Left colon (tissue), 2 donors: ENCODE results near the gene ZNF576. TPM values are rescaled to one million over a fixed set of nuclear protein-coding genes. Genes with fewer than 3 reads are reported as not detected.
"Not testable (repeated sequence)": the region's sequence is repeated elsewhere in the genome, so short reads cannot be mapped to it uniquely, and the experiment has no call there.

Source experiments
- ATAC-seq: fragments of 200-7000 bp; cut with Tn5 transposase; one replicate; pipeline ENCODE4 v1.9.1; 2020; ENCODE audit warnings: mild to moderate bottlenecking, moderate library complexity
- DNase-seq, 2 donors: peaks; one replicate each; pipeline ENCODE4 v3.0.0-alpha.2; 2020
- intact Hi-C, 2 donors: fragments of 100-400 bp; cut with DNase I in 1 of 2; cut with micrococcal nuclease in 1 of 2; formaldehyde crosslinking; loops; one replicate each; pipeline versions ENCODE4 v1.11.2 to v1.14.0; 2022; cut with DNase I, micrococcal nuclease
- total RNA-seq, 2 donors: library from RNA; stranded (reverse); fragmentation: NEBNext Ultra II Directional; extraction: Animal tissue kit (Norgen Biotek cat#: 25700); gene quantifications; one replicate each; pipeline ENCODE4 v1.2.1, GENCODE V29; 2021
- donor health status: DM: no; HTN: no; CAD: no.
- donor health status: DM: yes; HTN: yes; CAD: no.

ZNF576 gene
- total RNA-seq, 2 donors from 2014 or later: 13.5 to 16.6 TPM

- ATAC-seq (no peak), DNase-seq (peak in 1 of 2 donors; percentile 89)
These were observed 23.9 kb downstream of the ZNF576 start for GRCh38 chr19:43620061-43621001.

DNA sequence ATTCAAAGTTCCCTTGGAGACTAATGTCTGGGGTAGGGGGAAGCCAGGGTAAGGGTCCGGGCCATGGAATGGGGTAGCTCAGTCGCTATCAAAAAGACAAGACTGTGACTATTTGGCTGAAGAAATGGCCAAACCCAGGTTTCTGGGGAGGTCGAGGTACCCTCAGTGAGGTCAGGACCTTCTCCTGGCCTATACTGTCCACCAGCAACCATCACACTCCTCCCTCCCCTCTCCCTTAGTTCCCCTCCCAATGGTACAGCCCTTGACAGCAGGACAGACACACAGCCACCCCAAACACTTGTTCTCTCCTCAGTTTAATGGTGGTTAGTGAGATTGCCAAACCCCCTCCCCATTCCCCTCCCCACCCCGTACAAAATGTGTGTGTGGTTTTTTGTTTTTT is 25.7 kb downstream of the ZNF576 start:
- no peak for ATAC-seq
- intact Hi-C loops: no loop called here
- DNase-seq: no peak

More at GRCh38 chr19:43620061-43621001, 23.9 kb downstream of the ZNF576 start:
- intact Hi-C loops: no loop called here

- no peak for DNase-seq
- no peak for ATAC-seq
- intact Hi-C loops: no loop called here
These were observed 26.6 kb downstream of the ZNF576 start for GRCh38 chr19:43622956-43623355.

- DNase-seq (no peak), ATAC-seq (no peak)
- intact Hi-C loops: no loop called here
These were observed 27.7 kb downstream of the ZNF576 start for GRCh38 chr19:43623889-43624670.

DNA sequence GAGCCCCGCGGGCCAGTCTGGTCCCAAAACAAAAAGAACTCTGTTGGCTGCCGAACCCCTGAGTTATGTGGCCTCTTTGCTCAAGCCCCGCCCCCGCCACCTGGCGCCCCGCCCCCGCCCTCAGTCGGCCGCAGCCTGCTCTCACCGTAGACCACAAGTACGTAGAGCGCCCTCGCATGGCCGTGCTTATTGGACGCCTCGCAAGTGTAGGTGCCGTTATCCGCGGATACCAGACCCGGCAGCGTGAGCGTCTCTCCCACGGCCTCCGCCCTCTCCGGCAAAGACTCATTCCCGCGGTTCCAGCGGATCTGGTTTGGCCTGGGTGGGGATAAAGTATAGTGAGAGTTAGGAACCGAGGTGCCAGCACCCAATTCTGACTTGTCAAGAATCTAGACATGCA is 28.5 kb downstream of the ZNF576 start:
- ATAC-seq: peak; percentile 83
- intact Hi-C loops: no loop called here
- DNase-seq: peak; percentile 76 to 89

- intact Hi-C loops: no loop called here
- peak in 1 of 2 donors; percentile 35 for DNase-seq
These were observed 29.7 kb downstream of the ZNF576 start for GRCh38 chr19:43625918-43626579.

DNA sequence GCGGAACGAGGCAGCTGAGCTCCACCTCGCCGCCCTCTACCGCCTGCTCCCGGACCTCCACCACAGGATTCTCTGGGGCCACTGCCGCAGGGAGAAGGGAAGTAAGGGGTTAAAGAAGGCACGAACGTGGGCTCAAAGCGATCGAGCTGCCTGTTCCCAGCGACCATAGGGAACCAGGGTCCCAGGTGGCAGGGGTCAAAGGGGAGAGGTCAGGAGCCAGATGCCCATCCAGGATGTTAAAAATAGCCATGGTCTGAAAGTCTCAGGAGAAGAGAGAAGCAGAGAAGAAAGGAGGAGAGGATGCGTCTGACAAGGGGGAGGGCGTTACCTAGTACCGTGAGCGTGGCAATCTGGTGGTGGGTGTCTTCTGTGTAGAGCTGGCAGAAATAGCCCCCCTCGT is 30.4 kb downstream of the ZNF576 start:
- intact Hi-C loops: no loop called here
- DNase-seq (no peak), ATAC-seq (no peak)

More at GRCh38 chr19:43625918-43626579, 29.7 kb downstream of the ZNF576 start:
- peak; percentile 56 for ATAC-seq

DNA sequence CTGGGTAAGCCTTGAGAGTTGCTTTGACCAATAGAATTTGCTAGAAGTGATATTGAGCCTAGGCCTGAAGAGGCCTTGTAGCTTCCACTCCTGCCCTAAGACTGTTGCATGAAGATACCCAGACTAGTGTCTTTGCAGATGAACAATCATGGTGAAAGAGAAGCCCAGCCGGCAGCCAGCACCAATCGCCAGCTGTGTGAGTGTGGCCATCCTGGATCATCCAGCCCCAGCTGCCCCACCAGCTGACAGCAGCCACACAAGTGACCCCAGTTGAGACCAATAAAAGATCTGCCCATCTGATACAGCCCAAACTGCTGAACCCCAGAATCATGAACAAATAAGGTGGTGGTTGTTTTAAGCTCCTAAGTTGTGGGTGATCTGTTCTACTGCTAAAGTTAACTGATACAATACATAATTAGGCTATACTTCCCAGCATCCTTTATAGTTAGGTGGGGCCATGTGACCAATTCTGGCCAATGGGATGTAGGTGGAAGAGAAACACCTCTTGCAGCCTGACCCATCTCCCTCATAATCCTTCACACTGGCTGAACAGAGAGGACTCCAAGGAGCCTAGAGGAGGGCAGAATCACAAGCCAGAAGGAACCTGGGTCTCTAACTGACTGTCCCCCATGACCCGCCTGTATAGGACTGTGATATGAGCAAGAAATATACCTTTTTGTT is 32.4 kb downstream of the ZNF576 start:
- DNase-seq (no peak), ATAC-seq (no peak)
- intact Hi-C loops: no loop called here

GRCh38 chr19:43631491-43631890 is 35.1 kb downstream of the ZNF576 start:
- DNase-seq (no peak), ATAC-seq (no peak)
- intact Hi-C loops: no loop called here

DNA sequence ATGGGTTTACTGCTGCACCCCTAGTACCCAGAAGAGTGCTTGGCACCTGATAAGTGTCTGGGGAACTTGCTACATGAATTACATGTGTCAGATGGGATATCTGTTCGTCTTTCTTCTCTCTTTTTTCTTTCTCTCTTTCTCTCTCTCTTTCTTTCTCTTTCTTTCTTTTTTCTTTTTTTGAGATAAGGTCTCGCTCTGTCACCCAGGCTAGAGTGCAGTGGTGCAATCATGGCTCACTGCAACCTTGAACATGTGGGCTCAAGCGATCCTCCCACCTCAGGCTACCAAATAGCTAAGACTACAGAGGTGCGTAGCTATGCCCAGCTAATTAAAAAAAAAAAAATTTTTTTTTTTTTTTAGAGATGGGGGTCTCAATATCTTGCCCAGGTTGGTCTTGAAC is 37.1 kb downstream of the ZNF576 start:
- DNase-seq (no peak), ATAC-seq (no peak)
- intact Hi-C loops: no loop called here

DNA sequence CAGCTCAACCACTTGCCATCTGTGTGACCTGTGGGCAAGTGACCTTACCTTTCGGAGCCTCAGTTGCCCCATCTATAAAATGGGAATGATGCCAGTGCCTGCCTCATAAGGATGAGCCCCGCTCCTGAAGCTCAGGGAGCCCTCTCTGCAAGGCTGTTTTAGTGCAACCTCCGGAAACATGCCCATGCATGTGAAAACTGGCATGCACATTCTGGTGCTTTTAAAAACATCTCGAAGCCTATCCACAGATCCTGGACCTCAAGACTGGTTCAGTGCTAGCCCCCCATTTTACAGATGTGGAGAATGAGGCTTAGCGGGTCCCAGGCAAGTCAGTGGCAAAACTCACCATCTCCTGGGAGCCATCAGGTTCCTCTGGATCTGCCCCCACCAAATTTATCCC is 37.7 kb downstream of the ZNF576 start:
- ATAC-seq: no peak
- intact Hi-C loops: no loop called here
- no peak for DNase-seq

DNA sequence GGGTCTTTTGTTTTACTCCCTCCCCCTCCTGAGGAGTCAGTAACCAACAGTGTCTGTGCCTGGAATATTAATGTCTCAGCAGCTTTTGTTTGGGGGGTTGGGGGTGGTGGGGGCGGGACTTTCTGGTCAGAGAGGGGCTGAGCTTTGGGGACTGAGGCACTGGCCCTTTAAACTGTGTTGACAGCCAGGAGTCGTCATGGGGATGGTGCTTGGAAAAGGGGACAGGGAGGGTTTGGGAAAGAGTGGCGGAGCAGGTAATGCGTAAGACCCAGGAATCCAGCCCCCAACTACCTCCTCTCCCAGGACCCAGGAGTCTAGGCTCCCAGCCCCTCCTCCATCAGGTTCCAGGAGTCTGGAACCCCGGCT is 38.1 kb downstream of the ZNF576 start:
- ATAC-seq (no peak), DNase-seq (no peak)
- intact Hi-C loops: no loop called here

GRCh38 chr19:43634872-43635560 is 38.6 kb downstream of the ZNF576 start:
- DNase-seq: no peak
- intact Hi-C loops: no loop called here
- ATAC-seq: no peak

GRCh38 chr19:43635561-43635940 is 39.2 kb downstream of the ZNF576 start:
- DNase-seq, ATAC-seq, intact Hi-C loops: not testable (repeated sequence)

DNA sequence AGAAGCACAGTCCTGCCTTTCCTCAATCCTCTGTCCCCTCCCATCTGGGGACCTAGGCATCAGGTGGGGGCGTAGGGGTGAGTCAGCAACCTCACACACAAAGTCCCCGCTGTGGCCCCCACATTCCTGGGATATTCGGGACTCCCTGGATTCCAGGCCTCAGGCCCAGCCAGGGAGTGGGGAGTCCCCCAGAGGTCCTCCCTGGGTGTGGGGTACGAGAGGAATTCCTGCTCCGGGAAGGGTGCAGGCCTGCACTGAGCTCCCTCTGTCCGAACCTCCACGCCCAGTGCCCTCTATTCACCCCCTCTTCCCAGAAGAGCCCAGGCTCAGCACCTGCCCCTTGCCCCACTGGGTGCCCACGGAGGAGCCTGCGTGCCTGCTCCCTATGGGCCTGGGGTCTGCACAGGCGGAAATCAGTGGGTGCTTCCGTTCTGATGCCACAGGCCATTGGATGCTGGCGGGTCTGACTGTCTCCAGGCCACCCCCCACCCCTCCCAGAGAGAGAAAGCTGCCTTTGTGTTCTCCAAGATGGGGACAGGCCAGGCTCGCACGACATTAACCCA is 39.8 kb downstream of the ZNF576 start:
- intact Hi-C loops: no loop called here
- no peak for DNase-seq
- no peak for ATAC-seq

DNA sequence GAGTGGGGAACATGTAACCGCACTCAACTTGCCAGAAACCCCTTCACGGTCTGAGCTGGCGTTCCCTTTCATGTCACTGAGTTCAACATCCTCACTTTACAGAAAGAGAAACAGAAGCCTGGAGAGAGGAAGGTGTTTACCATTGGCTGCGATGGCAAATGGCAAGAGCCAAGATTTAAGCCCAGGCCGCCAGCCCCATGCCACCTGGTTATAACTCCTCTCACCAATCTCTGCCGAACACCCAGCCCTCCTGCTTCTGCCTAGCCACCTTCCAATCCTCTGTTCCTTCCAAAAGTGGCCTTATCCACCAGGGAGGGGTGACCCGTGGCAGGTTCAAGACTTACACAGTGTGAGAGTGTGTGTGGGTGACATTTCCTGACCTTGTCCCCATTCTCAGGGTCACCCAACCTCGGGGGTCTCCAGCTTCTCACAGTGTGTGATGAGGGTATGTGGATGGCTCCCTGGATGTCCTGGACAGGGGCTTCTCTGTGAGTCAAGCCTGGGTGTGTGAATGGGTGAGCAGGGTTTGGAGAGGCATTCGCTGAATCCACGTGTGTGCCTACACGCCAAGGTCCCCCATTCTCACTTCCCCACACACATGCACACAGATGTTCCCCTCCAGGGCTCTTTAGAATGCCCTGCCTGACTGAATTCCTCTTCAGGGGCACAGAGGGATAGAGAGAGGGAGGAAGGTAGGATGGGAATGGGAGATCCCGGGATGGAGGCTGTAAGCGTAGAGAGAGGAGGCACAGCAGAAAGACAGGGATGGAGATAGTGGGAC is 42.0 kb downstream of the ZNF576 start:
- intact Hi-C loops: no loop called here
- ATAC-seq (no peak), DNase-seq (no peak)

- intact Hi-C loops: no loop called here
- DNase-seq: no peak
- no peak for ATAC-seq
These were observed 42.7 kb downstream of the ZNF576 start for GRCh38 chr19:43638995-43639518.
